ENCODE data around the gene PNRC2. TPM values are rescaled to one million over a fixed set of nuclear protein-coding genes. Genes with fewer than 3 reads are reported as not detected.

The PNRC2 gene
- total and polyA plus RNA-seq, 2 of the 13 experiments (the other 11 are each of a cell fraction or from before 2014, with no cell fraction given): 74.9 to 97.5 TPM

DNA sequence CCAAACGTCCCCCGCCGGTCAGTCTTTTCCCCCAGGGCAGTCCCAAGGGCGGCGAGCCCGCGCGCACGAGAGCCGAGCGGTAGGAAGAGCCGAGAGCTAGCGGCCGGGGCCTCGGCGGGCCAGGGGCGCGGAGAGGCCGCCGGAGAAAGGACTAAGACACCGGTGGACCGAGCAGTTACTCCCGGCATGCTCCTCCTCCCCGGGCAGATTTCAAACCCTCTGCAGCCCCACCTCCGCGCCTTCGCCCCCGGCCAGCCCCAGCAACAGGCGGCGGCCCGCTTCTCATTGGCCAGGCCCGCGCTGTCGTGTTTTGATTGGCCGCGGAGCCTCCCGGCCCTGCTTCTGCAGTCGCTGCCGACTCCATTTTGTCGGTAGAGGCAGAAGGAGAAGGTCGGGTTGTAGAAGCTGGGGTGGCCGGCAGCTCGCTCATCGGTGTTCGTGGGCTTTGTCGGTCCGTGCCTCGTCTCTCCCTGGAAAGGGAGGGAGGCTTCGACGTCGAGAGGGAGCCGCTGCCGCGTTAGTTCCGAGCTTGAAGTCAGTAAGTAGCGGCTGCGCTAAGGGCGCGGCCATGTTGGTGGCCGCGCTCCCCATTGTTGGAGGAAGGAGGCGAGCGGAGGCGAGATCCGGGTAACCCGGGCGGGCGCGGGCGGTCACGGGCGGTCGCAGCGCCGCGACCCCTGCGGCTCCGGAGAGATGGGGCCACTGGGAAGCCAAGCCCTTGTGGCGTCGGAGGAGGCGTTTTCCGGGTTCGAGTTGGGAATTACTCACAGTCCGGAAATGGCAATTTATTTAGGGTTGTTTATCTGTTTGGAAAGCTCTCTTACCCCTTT lies at the start of gene PNRC2 (continued):
- TF ChIP-seq, protein P1, sequence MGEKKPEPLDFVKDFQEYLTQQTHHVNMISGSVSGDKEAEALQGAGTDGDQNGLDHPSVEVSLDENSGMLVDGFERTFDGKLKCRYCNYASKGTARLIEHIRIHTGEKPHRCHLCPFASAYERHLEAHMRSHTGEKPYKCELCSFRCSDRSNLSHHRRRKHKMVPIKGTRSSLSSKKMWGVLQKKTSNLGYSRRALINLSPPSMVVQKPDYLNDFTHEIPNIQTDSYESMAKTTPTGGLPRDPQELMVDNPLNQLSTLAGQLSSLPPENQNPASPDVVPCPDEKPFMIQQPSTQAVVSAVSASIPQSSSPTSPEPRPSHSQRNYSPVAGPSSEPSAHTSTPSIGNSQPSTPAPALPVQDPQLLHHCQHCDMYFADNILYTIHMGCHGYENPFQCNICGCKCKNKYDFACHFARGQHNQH (CRISPR knock-in tag; IDR thresholded peaks at IDR 0.05): peak; percentile 81
- TF ChIP-seq NAIF1 (CRISPR knock-in tag; IDR thresholded peaks at IDR 0.05; ENCODE audit: borderline replicate concordance) (0 out of 2 replicates have a peak, but pooled peaks have one; percentile 26), PHF21A (CRISPR knock-in tag; IDR thresholded peaks at IDR 0.05) (peak; percentile 66; the same call in 1 of the 2 replicates), ZNF607 (CRISPR knock-in tag; IDR thresholded peaks at IDR 0.05; ENCODE audit: borderline replicate concordance) (peak; percentile 66; the same call in 1 of the 2 replicates), ZNF619 (CRISPR knock-in tag; IDR thresholded peaks at IDR 0.05) (peak; percentile 34; the same call in 1 of the 2 replicates), RNF2 (conservative IDR thresholded peaks at IDR 0.05; ENCODE audit: low read depth) (0 out of 2 replicates have a peak, but pooled peaks have one; percentile 22), EEA1 (CRISPR knock-in tag; IDR thresholded peaks at IDR 0.05; ENCODE audit: borderline replicate concordance) (no peak), HNRNPUL1 (IDR thresholded peaks at IDR 0.05; ENCODE audit: low read depth, low read length) (no peak), SMC3 (IDR thresholded peaks at IDR 0.05; ENCODE audit: low read length) (no peak), FOXP1 (IDR thresholded peaks at IDR 0.05) (no peak), FOXP1 (CRISPR knock-in tag; IDR thresholded peaks at IDR 0.05) (no peak), SATB2 (CRISPR knock-in tag; IDR thresholded peaks at IDR 0.05) (no peak), ZNF230 (CRISPR knock-in tag; IDR thresholded peaks at IDR 0.05) (peak; percentile 58; the same call in 1 of the 2 replicates), ZSCAN21 (CRISPR knock-in tag; IDR thresholded peaks at IDR 0.05; ENCODE audit: borderline replicate concordance) (peak; percentile 86), RORA (CRISPR knock-in tag; IDR thresholded peaks at IDR 0.05) (no peak), SRSF9 (IDR thresholded peaks at IDR 0.05; ENCODE audit: borderline replicate concordance, insufficient read depth, low read depth, low read length, poor library complexity, severe bottlenecking) (no peak), MEIS1 (CRISPR knock-in tag; IDR thresholded peaks at IDR 0.05; ENCODE audit: borderline replicate concordance) (peak; percentile 64; the same call in 1 of the 2 replicates), KDM3A (CRISPR knock-in tag; IDR thresholded peaks at IDR 0.05; ENCODE audit: low read depth) (peak; percentile 37; the same call in 1 of the 2 replicates), PPARG (CRISPR knock-in tag; conservative IDR thresholded peaks at IDR 0.05) (no peak), ZFP1 (CRISPR knock-in tag; IDR thresholded peaks at IDR 0.05) (no peak; the same call in 1 of the 2 replicates), ZNF772 (CRISPR knock-in tag; IDR thresholded peaks at IDR 0.05) (0 out of 2 replicates have a peak, but pooled peaks have one; percentile 15), ZNF672 (CRISPR knock-in tag; IDR thresholded peaks at IDR 0.05) (no peak)
- TF ChIP-seq, protein P2, sequence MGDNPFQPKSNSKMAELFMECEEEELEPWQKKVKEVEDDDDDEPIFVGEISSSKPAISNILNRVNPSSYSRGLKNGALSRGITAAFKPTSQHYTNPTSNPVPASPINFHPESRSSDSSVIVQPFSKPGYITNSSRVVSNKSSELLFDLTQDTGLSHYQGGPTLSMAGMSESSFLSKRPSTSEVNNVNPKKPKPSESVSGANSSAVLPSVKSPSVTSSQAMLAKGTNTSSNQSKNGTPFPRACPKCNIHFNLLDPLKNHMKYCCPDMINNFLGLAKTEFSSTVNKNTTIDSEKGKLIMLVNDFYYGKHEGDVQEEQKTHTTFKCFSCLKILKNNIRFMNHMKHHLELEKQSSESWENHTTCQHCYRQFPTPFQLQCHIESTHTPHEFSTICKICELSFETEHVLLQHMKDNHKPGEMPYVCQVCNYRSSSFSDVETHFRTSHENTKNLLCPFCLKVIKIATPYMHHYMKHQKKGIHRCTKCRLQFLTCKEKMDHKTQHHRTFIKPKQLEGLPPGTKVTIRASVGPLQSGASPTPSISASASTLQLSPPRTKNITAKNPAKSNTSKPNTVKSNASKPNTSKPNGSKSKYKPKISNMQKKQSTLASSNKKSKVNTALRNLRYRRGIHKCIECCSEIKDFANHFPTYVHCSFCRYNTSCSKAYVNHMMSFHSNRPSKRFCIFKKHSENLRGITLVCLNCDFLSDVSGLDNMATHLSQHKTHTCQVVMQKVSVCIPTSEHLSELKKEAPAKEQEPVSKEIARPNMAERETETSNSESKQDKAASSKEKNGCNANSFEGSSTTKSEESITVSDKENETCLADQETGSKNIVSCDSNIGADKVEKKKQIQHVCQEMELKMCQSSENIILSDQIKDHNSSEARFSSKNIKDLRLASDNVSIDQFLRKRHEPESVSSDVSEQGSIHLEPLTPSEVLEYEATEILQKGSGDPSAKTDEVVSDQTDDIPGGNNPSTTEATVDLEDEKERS (CRISPR knock-in tag; IDR thresholded peaks at IDR 0.05): peak; percentile 61; the same call in 1 of the 2 replicates
